ENCODE measurements around the gene ERC1.
"Not testable (repeated sequence)": the region's sequence is repeated elsewhere in the genome, so short reads cannot be mapped to it uniquely, and the experiment has no call there.

ERC1 gene

DNA sequence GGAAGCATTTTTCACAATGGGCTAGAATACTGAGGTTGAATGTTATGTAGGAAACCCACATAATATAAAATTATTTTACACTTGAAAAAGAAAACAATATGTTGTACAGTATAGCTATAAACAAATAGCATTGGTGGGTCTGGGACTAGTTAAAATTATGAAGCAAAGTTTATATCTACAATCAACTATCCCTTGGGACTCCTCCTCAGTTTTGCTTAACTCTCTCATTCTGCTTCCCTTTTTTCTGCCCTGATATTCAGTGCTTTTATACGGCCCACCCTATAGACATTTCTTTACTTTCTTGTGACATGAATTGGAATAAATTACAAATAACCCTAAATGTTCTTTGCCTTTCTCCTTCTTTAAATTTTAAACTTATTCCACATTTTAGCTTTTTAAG is 302.9 kb downstream of the ERC1 start:
- DNase-seq = no peak

- no peak for DNase-seq
Measured at GRCh38 chr12:1297206-1297605, 306.2 kb downstream of the ERC1 start.

- no peak for DNase-seq
Measured at GRCh38 chr12:1297639-1298175, 306.7 kb downstream of the ERC1 start.

DNA sequence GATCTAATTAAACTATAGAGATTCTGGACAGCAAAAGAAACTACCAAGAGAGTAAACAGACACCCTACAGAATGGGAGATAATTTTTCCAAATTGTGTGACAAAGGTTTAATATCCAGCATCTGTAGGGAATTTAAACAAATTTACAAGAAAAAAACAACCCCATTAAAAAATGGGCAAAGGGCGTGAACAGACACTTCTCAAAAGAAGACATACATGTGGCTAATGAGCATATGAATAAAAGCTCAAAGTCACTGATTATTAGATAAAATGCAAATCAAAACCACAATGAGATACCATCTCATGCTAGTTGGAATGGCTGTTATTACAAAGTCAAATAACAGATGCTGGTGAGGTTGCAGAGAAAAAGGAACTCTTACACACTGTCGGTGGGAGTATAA is 309.4 kb downstream of the ERC1 start:
- no peak for DNase-seq

DNA sequence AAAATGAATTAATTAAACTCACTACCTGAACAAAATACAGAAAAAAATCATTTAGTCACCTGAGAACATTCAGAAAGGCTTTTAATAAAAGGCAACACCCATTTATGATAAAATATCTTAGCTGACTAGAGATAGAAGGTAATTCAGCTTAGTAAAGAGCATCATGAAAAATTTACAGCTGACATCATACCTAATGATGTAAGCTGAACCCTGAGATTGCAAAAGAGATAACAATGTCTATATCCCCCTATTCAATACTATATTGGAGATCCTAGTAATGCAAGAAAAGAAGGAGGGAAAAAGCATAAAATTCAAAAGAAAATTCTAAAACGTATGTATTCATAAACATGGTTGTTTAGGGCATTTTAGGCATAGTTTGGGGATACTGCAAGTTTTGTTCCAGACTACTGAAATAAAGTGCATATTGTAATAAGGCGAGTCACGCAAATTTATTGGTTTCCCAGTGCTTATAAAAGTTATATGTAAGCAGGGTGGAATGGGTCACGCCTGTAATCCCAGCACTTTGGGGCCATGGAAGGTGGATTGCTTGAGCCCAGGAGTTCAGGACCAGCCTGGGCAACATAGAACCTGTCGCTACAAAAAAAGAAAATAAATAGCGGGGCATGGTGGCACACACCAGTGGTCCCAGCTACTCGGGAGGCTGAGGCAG is 311.3 kb downstream of the ERC1 start:
- DNase-seq = no peak

- DNase-seq = no peak
Measured at GRCh38 chr12:1305063-1305434, 314.0 kb downstream of the ERC1 start.

DNA sequence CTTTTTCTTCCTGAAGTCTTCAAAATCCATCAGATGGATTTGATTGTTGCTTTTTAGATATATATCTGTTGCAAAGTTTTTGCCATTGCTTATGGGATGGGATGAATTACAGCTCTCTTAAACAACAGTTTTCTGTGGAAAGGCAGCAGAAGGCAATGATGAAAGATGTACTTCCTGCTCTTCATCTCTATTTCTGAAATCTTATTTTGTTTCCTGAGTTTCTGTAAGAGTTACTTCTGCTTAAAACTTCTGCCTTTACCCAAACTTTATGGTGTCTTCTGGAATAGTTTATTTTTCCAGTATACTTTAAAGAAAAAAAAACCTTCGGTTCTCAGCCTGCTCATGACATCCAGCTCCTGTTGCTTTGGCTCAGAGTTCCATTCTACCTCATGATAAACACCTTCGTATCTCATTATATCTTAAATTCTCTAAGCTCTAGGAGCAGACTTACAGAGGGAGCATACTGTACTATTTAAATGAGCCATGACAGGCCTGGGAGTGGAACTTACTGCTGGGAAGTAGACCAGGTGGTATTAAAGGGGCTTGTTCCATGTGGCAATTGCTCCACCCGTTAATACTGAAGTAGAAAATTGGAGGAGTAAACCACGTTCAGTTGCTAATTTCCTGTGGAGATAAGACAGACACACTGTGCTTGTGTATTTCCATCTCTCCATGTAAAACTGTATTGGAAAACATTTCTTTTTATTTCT is 314.9 kb downstream of the ERC1 start:
- no peak for DNase-seq

DNA sequence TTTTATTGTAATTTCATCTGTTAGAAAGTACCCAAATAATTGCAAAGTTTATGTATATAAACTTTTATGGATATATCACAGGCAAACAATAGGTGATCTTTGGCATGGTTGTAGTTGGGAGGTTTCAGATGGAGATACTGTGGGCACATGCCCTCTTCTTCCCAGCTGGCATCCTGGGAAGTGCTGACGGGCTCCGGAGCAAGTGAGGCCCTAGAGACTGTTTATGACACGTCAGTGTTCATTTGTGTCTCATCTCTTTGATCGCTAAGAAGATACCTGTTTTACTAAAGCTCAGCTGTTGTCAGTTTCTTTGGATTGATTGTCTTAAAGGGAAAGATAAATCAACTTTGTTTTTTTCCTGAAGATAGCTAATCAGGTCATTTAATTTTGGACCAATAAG is 315.8 kb downstream of the ERC1 start:
- DNase-seq = no peak

GRCh38 chr12:1307796-1308195 is 316.8 kb downstream of the ERC1 start:
- DNase-seq = no peak

- no peak for DNase-seq
Measured at GRCh38 chr12:1309613-1310012, 318.6 kb downstream of the ERC1 start.

- no peak for DNase-seq
Measured at GRCh38 chr12:1310653-1311052, 319.6 kb downstream of the ERC1 start.

DNA sequence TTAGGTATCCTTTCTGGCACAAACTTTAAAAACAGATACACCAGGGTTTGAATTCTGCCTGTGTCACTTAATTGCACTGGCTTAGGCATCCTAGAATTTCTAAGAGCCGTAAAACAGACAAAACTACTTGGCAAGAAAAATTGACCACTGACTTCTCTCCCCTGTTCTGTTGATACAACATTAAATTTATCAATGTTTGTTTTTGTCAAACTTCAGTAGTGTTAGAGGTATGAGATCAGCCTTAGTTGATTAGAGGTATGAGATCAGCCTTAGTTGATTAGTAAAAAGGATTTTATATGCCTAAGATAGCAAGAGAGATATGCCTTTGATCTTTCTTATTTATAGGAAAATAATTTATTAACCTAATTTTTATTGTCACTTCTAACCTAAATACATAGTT is 320.1 kb downstream of the ERC1 start:
- DNase-seq = no peak

DNA sequence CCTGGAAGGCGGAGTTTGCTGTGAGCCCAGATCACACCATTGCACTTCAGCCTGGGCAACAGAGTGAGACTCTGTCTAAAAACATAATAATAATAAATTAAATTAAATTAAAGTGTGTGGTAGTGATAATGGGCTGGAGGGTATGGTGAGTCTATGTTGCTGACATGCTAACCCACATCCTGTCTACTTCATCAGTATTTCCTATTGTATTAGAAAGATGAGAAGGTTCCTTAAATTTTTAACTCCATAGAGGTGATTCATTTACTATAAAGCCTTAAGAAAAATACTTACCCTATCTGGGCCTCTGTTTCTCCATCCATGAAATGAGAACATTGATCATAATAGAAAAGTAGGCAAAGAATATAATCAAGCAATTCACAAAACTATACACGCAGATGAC is 322.9 kb downstream of the ERC1 start:
- DNase-seq = no peak

- no peak for DNase-seq
Measured at GRCh38 chr12:1314523-1314922, 323.5 kb downstream of the ERC1 start.

GRCh38 chr12:1316991-1317390 is 326.0 kb downstream of the ERC1 start:
- DNase-seq = not testable (repeated sequence)

GRCh38 chr12:1318327-1319031 is 327.5 kb downstream of the ERC1 start:
- DNase-seq = no peak

- no peak for DNase-seq
Measured at GRCh38 chr12:1319212-1319611, 328.2 kb downstream of the ERC1 start.

GRCh38 chr12:1320021-1320420 is 329.0 kb downstream of the ERC1 start:
- no peak for DNase-seq

DNA sequence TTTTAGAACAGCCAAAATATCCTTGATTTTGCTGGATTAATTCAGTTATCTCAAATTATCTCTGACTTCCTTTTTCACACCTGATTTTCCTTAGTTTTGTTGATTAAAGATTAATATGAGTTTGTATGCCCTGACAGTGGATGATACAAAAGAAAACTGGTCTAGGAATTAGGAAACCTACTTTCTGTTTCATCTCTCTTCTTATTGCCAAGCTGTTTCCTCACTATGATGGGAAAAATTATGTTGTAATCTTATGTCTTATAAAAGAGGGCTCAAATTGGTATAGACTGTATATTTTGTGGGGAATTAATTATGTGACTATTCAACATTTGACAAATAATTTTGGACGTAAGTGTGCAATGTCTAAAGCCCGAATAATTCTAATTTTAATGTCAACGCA is 331.8 kb downstream of the ERC1 start:
- no peak for DNase-seq

GRCh38 chr12:1324099-1324498 is 333.1 kb downstream of the ERC1 start:
- no peak for DNase-seq

GRCh38 chr12:1324910-1325309 is 333.9 kb downstream of the ERC1 start:
- DNase-seq = no peak

DNA sequence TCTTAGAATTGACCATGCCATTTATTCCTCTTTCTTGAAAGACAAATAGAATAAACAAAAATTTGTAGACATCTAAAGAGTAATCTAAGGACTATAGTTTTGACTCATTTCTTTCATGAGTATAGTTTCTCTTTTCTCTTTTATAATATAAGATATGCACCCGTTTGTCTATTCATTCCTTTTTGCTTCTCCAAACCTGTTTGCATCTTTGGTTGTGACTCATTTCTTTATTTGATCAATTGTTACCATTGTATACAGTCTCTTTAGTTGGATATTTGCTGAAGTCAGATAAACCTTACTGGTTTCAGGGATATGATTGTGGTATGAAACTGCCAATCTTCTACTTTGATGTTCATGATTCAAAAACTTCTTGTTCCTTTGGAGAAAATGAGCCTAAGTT is 334.6 kb downstream of the ERC1 start:
- DNase-seq = no peak

DNA sequence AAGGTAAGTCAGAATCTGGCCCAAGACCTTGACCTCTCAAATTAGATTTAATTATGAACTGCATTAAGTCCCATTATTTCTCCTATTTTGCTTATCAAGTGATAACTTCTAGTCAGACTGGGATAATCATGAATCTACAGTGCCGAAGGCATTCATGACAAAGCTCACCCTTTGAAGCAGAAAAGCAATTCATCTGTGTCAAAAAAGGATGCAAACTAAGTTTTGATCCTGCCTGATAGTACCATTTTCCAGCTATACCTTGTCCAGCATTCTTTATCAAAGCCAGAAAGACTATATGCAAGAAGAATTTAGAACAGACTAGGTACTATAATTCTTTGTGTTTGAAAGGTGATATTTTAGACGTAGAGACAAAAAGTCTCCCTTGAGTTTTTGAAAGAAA is 335.2 kb downstream of the ERC1 start:
- DNase-seq = no peak

DNA sequence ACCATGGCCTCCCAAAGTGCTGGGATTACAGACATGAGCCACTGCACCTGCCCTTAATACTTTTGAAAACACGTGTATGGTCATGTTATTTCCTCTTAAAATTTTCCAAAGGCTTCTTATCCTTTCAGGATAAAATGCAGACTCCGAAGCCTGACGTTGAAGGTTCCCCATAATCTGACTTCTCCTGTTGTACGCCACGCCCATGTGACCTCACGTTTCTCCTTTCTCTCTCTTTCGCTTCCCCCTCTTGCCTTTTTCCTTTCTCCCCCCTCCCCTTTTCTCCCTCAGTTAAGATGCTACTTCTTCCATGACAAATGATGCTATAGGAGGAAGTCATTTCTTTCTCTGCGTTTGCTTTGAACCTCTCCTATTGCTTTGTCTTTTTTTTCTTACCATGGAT is 337.4 kb downstream of the ERC1 start:
- no peak for DNase-seq

Measured in activated CD4-positive, alpha-beta T cell treated with anti-CD3 and anti-CD28 coated beads, Interleukin-2, amount 50 U/mL, for 1 hour (primary cell).